GM18505 (cell line): ENCODE data around the gene ABCB11.
"Not testable (repeated sequence)": the region's sequence is repeated elsewhere in the genome, so short reads cannot be mapped to it uniquely, and the experiment has no call there.

Experiments
- ATAC-seq: cut with Tn5 transposase; IDR thresholded peaks from one replicate; pipeline ENCODE4 v1.9.1; 2021; ENCODE audit not compliant: unreplicated experiment
- POLR2A ChIP-seq: IDR thresholded peaks from 4 replicates; pipeline ENCODE4 v1.6.1; 2011; ENCODE audit warnings: borderline replicate concordance; ENCODE audit not compliant: insufficient read depth, insufficient read length; ENCODE audit errors: extremely low read depth

Gene ABCB11

GRCh38 chr2:169034984-169035544 lies 3.9 kb upstream of the ABCB11 start:
- ATAC-seq = no peak
- TF ChIP-seq POLR2A = no peak

- TF ChIP-seq POLR2A = no peak
- ATAC-seq = no peak
Observed at GRCh38 chr2:169034256-169034655, 3.1 kb upstream of the ABCB11 start.

GRCh38 chr2:169029341-169029740 lies 1.8 kb downstream of the ABCB11 start:
- no peak for TF ChIP-seq POLR2A
- ATAC-seq = no peak

- ATAC-seq = no peak
- no peak for TF ChIP-seq POLR2A
Observed at GRCh38 chr2:169027234-169027633, 3.9 kb downstream of the ABCB11 start.

GRCh38 chr2:169026056-169026455 lies 5.1 kb downstream of the ABCB11 start:
- no peak for ATAC-seq
- no peak for TF ChIP-seq POLR2A

GRCh38 chr2:169023161-169023560 lies 8.0 kb downstream of the ABCB11 start:
- no peak for TF ChIP-seq POLR2A
- no peak for ATAC-seq

GRCh38 chr2:169018390-169018789 lies 12.7 kb downstream of the ABCB11 start:
- ATAC-seq = no peak
- no peak for TF ChIP-seq POLR2A

GRCh38 chr2:169015943-169016342 lies 15.2 kb downstream of the ABCB11 start:
- no peak for TF ChIP-seq POLR2A
- ATAC-seq = no peak

- no peak for TF ChIP-seq POLR2A
- no peak for ATAC-seq
Observed at GRCh38 chr2:169014780-169015179, 16.3 kb downstream of the ABCB11 start.

GRCh38 chr2:169013628-169014026 lies 17.5 kb downstream of the ABCB11 start:
- ATAC-seq = no peak
- TF ChIP-seq POLR2A = no peak

GRCh38 chr2:169012812-169013627 lies 18.1 kb downstream of the ABCB11 start:
- no peak for ATAC-seq
- TF ChIP-seq POLR2A = no peak

GRCh38 chr2:169012191-169012792 lies 18.8 kb downstream of the ABCB11 start:
- ATAC-seq = not testable (repeated sequence)

- ATAC-seq = no peak
- no peak for TF ChIP-seq POLR2A
Observed at GRCh38 chr2:169011698-169012097, 19.4 kb downstream of the ABCB11 start.

- no peak for TF ChIP-seq POLR2A
- no peak for ATAC-seq
Observed at GRCh38 chr2:169010633-169011460, 20.3 kb downstream of the ABCB11 start.

- ATAC-seq = no peak
- TF ChIP-seq POLR2A = no peak
Observed at GRCh38 chr2:169009865-169010579, 21.1 kb downstream of the ABCB11 start.
